ENCODE data around the gene TSHZ1.

- TF ChIP-seq CTCF (IDR thresholded peaks at IDR 0.05; ENCODE audit: insufficient read depth, low read length, poor library complexity, severe bottlenecking) (no peak), EZH2phosphoT487 (conservative IDR thresholded peaks at IDR 0.05; ENCODE audit: low read length) (no peak)
Observed at GRCh38 chr18:75164479-75164878, 46.1 kb upstream of the TSHZ1 start.

All from SU-DHL-6 (cell line).